Hepatocyte (in vitro differentiated cells): ENCODE data around the gene PTPRN2. TPM values are rescaled to one million over a fixed set of nuclear protein-coding genes. Genes with fewer than 3 reads are reported as not detected.

Source experiments
- DNase-seq: peaks from one replicate; pipeline ENCODE4 v3.0.0-alpha.2; 2016; ENCODE audit warnings: low spot score
- H2AFZ ChIP-seq: fragments of 200-600 bp; sonication (generic); 2 replicates; pipeline ENCODE4 v1.6.0; 2016; ENCODE audit warnings: antibody characterized with exemption, mild to moderate bottlenecking
- H3K27ac ChIP-seq: fragments of 200-600 bp; sonication (generic); 2 replicates; pipeline ENCODE4 v1.5.1; 2016; ENCODE audit warnings: mild to moderate bottlenecking
- H3K27me3 ChIP-seq: fragments of 200-600 bp; sonication (generic); 2 replicates; pipeline ENCODE4 v1.6.1; 2016
- H3K36me3 ChIP-seq: fragments of 200-600 bp; sonication (generic); replicated peaks from 2 replicates; pipeline ENCODE4 v1.5.1; 2016; ENCODE audit warnings: low read depth; ENCODE audit not compliant: insufficient read depth
- H3K4me1 ChIP-seq: fragments of 200-600 bp; sonication (generic); 2 replicates; pipeline ENCODE4 v1.5.1; 2016; ENCODE audit warnings: mild to moderate bottlenecking, moderate library complexity; ENCODE audit not compliant: insufficient read depth
- H3K4me2 ChIP-seq: fragments of 200-600 bp; sonication (generic); 2 replicates; pipeline ENCODE4 v1.6.0; 2016
- H3K4me3 ChIP-seq: fragments of 200-600 bp; sonication (generic); 2 replicates; pipeline ENCODE4 v1.5.1; 2016; ENCODE audit warnings: mild to moderate bottlenecking
- H3K79me2 ChIP-seq: fragments of 200-600 bp; sonication (generic); 2 replicates; pipeline ENCODE4 v1.6.0; 2017; ENCODE audit warnings: mild to moderate bottlenecking
- H3K9me2 ChIP-seq: fragments of 200-600 bp; sonication (generic); replicated peaks from 2 replicates; pipeline ENCODE4 v1.6.0; 2017; ENCODE audit warnings: mild to moderate bottlenecking; ENCODE audit not compliant: insufficient read depth
- H3K9me3 ChIP-seq: fragments of 200-600 bp; sonication (generic); 2 replicates; pipeline ENCODE4 v1.5.1; 2016; ENCODE audit warnings: low read depth, mild to moderate bottlenecking
- H4K20me1 ChIP-seq: fragments of 200-600 bp; sonication (generic); 2 replicates; pipeline ENCODE4 v1.6.0; 2016; ENCODE audit warnings: mild to moderate bottlenecking; ENCODE audit not compliant: insufficient read depth, poor library complexity, severe bottlenecking
- CTCF ChIP-seq: fragments of 200-600 bp; sonication (generic); IDR thresholded peaks from 2 replicates; pipeline ENCODE4 v1.5.1; 2016; ENCODE audit warnings: antibody characterized with exemption, mild to moderate bottlenecking; ENCODE audit not compliant: poor library complexity
- EZH2 ChIP-seq: fragments of 200-600 bp; sonication (generic); IDR thresholded peaks from 2 replicates; pipeline ENCODE4 v1.6.1; 2016; ENCODE audit warnings: antibody characterized with exemption, mild to moderate bottlenecking, borderline replicate concordance
- EZH2phosphoT487 ChIP-seq: fragments of 200-600 bp; sonication (generic); IDR thresholded peaks from one replicate; pipeline ENCODE4 v1.6.1; 2018; ENCODE audit warnings: antibody characterized with exemption, mild to moderate bottlenecking, low read depth, moderate library complexity; ENCODE audit not compliant: unreplicated experiment, severe bottlenecking
- WGBS: methylation state at CpG from one replicate; pipeline ENCODE4 v1.1.6; 2016; ENCODE audit warnings: low lambda C conversion rate; ENCODE audit errors: missing lambda C conversion rate; 5-methylcytosine and 5-hydroxymethylcytosine counted together
- polyA plus RNA-seq: library from polyadenylated mRNA; unstranded; fragments of >200 nt; fragmentation: Nextera tagmentation; extraction: Ambion mirVana; gene quantifications from 2 replicates; pipeline ENCODE4 v1.2.1, GENCODE V29; 2016
- total RNA-seq: library from RNA; depleted of rRNA; stranded (reverse); fragments of >200 nt; gene quantifications from 2 replicates; pipeline ENCODE4 v1.2.3, GENCODE V29; 2014

The PTPRN2 gene
- total and polyA plus RNA-seq, 2 experiments from 2014 or later = 2.1 to 3.3 TPM

DNA sequence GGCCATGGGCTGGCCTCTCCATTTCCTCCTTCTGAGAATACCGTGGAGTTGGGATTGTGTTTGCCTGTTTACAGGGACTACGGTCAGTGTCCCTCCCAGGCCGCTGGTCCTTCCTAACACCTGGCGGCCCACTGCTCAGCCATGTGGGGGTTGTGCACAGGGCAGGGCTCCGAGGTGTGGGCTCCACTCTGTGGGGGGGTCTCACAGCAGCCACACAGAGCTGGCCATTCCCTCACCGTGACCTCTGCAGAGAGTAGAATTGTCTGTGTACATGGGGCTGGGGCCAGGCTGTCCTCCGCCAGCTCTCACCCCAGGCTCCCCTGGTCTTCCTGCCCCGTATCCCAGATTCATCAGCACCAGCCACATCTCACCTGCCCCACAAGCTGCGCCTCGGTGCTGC lies 60.1 kb downstream of the PTPRN2 start:
- no peaks in the 10 kb centered on the region for H3K9me3 ChIP-seq
- no peaks in the 10 kb centered on the region for H3K79me2 ChIP-seq
- TF ChIP-seq CTCF = no peak
- no peak for TF ChIP-seq EZH2phosphoT487
- no peak for TF ChIP-seq EZH2
- no peaks in the 10 kb centered on the region for H3K9me2 ChIP-seq
- no peak for DNase-seq
- no peak overlapping the region for H2AFZ ChIP-seq
- no peak overlapping the region for H3K4me2 ChIP-seq
- H3K27me3 ChIP-seq = no peaks in the 10 kb centered on the region
- 75% methylated on average over 10 of the region's 10 CpGs for WGBS
- no peaks in the 10 kb centered on the region for H3K4me1 ChIP-seq
- no peak overlapping the region for H3K4me3 ChIP-seq
- H4K20me1 ChIP-seq = no peaks in the 10 kb centered on the region
- no peaks in the 10 kb centered on the region for H3K36me3 ChIP-seq
- no peak overlapping the region for H3K27ac ChIP-seq

- H3K9me2 ChIP-seq = no peaks in the 10 kb centered on the region
- no peak for TF ChIP-seq CTCF
- no peak for DNase-seq
- no peaks in the 10 kb centered on the region for H3K36me3 ChIP-seq
- no peak overlapping the region for H3K27ac ChIP-seq
- 93% methylated on average over 7 of the region's 18 CpGs for WGBS
- no peaks in the 10 kb centered on the region for H3K27me3 ChIP-seq
- H3K4me2 ChIP-seq = no peak overlapping the region
- H3K9me3 ChIP-seq = no peaks in the 10 kb centered on the region
- no peaks in the 10 kb centered on the region for H3K79me2 ChIP-seq
- H4K20me1 ChIP-seq = no peaks in the 10 kb centered on the region
- no peak overlapping the region for H3K4me3 ChIP-seq
- no peak overlapping the region for H2AFZ ChIP-seq
- H3K4me1 ChIP-seq = no peaks in the 10 kb centered on the region
These were observed 60.6 kb downstream of the PTPRN2 start for GRCh38 chr7:158527038-158527437.

DNA sequence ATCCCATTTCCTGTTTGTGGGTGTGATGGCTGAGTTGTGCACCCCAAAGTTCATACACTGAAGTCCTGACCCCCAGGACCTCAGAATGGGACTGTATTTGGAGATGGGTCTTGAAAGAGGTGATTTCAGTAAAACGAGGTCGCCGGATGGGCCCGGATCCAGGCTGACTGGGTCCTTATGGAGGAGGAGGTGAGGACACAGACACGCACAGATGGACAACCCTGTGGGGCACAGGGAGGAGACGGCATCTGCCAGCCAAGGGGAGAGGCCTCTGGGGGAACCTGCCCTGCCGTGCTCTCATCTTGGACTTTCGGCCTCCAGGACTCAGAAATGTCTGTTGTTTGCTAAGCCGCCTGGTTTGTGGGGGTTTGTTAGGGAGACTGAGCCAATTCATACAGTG lies 61.1 kb downstream of the PTPRN2 start:
- DNase-seq = no peak
- Histone ChIP-seq H3K9me2 (no peaks in the 10 kb centered on the region), H3K4me2 (no peak overlapping the region), H3K27me3 (no peaks in the 10 kb centered on the region), H3K4me1 (no peaks in the 10 kb centered on the region), H4K20me1 (no peaks in the 10 kb centered on the region), H3K27ac (no peak overlapping the region), H2AFZ (no peak overlapping the region), H3K4me3 (no peak overlapping the region), H3K9me3 (no peaks in the 10 kb centered on the region), H3K36me3 (no peaks in the 10 kb centered on the region), H3K79me2 (no peaks in the 10 kb centered on the region)
- TF ChIP-seq EZH2 = no peak
- TF ChIP-seq CTCF = no peak
- no peak for TF ChIP-seq EZH2phosphoT487
- 91% methylated on average over 9 of the region's 9 CpGs for WGBS
